GM12878 (cell line): ENCODE measurements around the gene TXLNB.

ENCODE experiments used
- BACH1 ChIP-seq: fragments of 450-650 bp; IDR thresholded peaks from 2 replicates; pipeline ENCODE4 v1.6.1; 2017; ENCODE audit warnings: mild to moderate bottlenecking, borderline replicate concordance
- ESRRA ChIP-seq: IDR thresholded peaks from 2 replicates; pipeline ENCODE4 v1.6.1; 2012; ENCODE audit warnings: mild to moderate bottlenecking, low read length, improper control_type of control experiment
- NFXL1 ChIP-seq: fragments of 450-650 bp; IDR thresholded peaks from 2 replicates; pipeline ENCODE4 v1.6.1; 2017; ENCODE audit warnings: antibody characterized with exemption, mild to moderate bottlenecking, borderline replicate concordance
- NKRF ChIP-seq: fragments of 450-650 bp; conservative IDR thresholded peaks from 2 replicates; pipeline ENCODE4 v1.6.1; 2017; ENCODE audit warnings: mild to moderate bottlenecking, moderate library complexity
- POLR2AphosphoS5 ChIP-seq: IDR thresholded peaks from 2 replicates; pipeline ENCODE4 v1.6.1; 2011; ENCODE audit warnings: mild to moderate bottlenecking, low read length, inconsistent platforms

GRCh38 chr6:139306291-139306981 lies 14.6 kb upstream of the TXLNB start:
- TF ChIP-seq NKRF, result no peak
- no peak for TF ChIP-seq ESRRA
- TF ChIP-seq BACH1, result no peak
- no peak for TF ChIP-seq POLR2AphosphoS5
- TF ChIP-seq NFXL1, result no peak
